Heart left ventricle (tissue), 16 donors: ENCODE measurements around the gene IFITM1. TPM values are rescaled to one million over a fixed set of nuclear protein-coding genes. Genes with fewer than 3 reads are reported as not detected.
"Not testable (repeated sequence)": the region's sequence is repeated elsewhere in the genome, so short reads cannot be mapped to it uniquely, and the experiment has no call there.

Source experiments
- ATAC-seq, 4 donors: fragments of 200-7000 bp; cut with Tn5 transposase; one replicate each; pipeline ENCODE4 v1.9.1; 2020 to 2022; ENCODE audit warnings: moderate library complexity in 4 of 4, mild to moderate bottlenecking in 3 of 4, moderate number of reproducible peaks in 1 of 4
- DNase-seq, 5 donors: peaks; one replicate each; pipeline ENCODE4 v3.0.0-alpha.2; 2020
- H3K27ac ChIP-seq, 12 donors: fragments of 200-600 bp; sonication (generic) in 4 of 12; one replicate each; pipeline versions ENCODE4 v1.5.0 to v1.8.0; 2016 to 2022; ENCODE audit warnings: mild to moderate bottlenecking in 2 of 12
- H3K27me3 ChIP-seq, 9 donors: fragments of 200-600 bp; sonication (generic) in 2 of 9; one replicate each; pipeline versions ENCODE4 v1.5.1 to v1.8.0; 2016 to 2022; ENCODE audit warnings: mild to moderate bottlenecking in 3 of 9
- H3K36me3 ChIP-seq, 9 donors: fragments of 200-600 bp; sonication (generic) in 2 of 9; one replicate each; pipeline versions ENCODE4 v1.5.0 to v1.8.0; 2018 to 2022; ENCODE audit warnings: mild to moderate bottlenecking in 2 of 9
- H3K4me1 ChIP-seq, 12 donors: fragments of 200-600 bp; sonication (generic) in 4 of 12; one replicate each; pipeline versions ENCODE4 v1.5.0 to v1.8.0; 2016 to 2022; ENCODE audit warnings: mild to moderate bottlenecking in 3 of 12
- H3K4me3 ChIP-seq, 12 donors: fragments of 200-600 bp; sonication (generic) in 4 of 12; one replicate each; pipeline versions ENCODE4 v1.5.0 to v1.8.0; 2017 to 2022; ENCODE audit warnings: mild to moderate bottlenecking in 9 of 12, moderate library complexity in 4 of 12
- H3K9me3 ChIP-seq, 12 donors: fragments of 200-600 bp; sonication (generic) in 4 of 12; one replicate each; pipeline versions ENCODE4 v1.5.0 to v1.8.0; 2016 to 2022; ENCODE audit warnings: mild to moderate bottlenecking in 1 of 12
- POLR2A ChIP-seq, 2 donors: fragments of 450-650 bp; IDR thresholded peaks; one replicate each; pipeline ENCODE4 v1.6.1; 2017; ENCODE audit warnings: antibody characterized with exemption in 2 of 2, mild to moderate bottlenecking in 2 of 2, moderate library complexity in 2 of 2
- WGBS, 4 donors: extraction: QIAGEN DNeasy Blood & Tissue Kit in 2 of 4; methylation state at CpG; one replicate each; pipeline versions ENCODE4 v1.1.5 to v1.1.7; 2013 to 2018; 5-methylcytosine and 5-hydroxymethylcytosine counted together
- intact Hi-C, 10 donors: fragments of 100-400 bp; cut with DNase I; formaldehyde crosslinking; loops; one replicate each; pipeline versions ENCODE4 v1.11.1 to v1.14.2; 2022
- polyA plus RNA-seq, 2 donors: library from polyadenylated mRNA; stranded (reverse); fragments of 200-250 nt; gene quantifications; one replicate each; pipeline ENCODE4 v1.2.3, GENCODE V29; 2013
- total RNA-seq, 9 donors: library from RNA; depleted of rRNA in 2 of 9; stranded (reverse); fragments of >200 nt in 2 of 9; fragmentation: NEBNext Ultra II Directional in 3 of 9; extraction: Animal tissue kit (Norgen Biotek cat#: 25700) in 3 of 9; gene quantifications; one replicate each; pipeline versions ENCODE4 v1.1.0 to v1.2.4, GENCODE V29; 2016 to 2023
- TF ChIP-seq, protein P1 (sequence below), 12 donors: fragments of 200-600 bp; sonication (generic) in 4 of 12; IDR thresholded peaks; one replicate each; pipeline versions ENCODE4 v1.5.0 to v1.8.0; 2018 to 2022; ENCODE audit warnings: antibody characterized with exemption in 12 of 12, mild to moderate bottlenecking in 5 of 12
- donor health status: ischemic (EF 13 %, LVEDD 7.1; RV severe dilation, severe dysfunction).
- donor health status: healthy with polysubstance abuse.
- donor health status: DM: no; HTN: yes; CAD: no.
- donor health status: DM: no; HTN: no; CAD: no.
- donor health status: ischemic (EF 25% LVEDD 6.9; RV normal size, moderate dysfunction).
- donor health status: ischemic (EF 25% LVEDD 5.7; RV mildly dilated, moderate dysfunction).
- donor health status: healthy.
- donor health status: DM: yes; HTN: yes; CAD: no.
- donor health status: ischemic (EF 35%, LVEDD 5.7; RV mildly dilated, moderate dysfunction).
- donor health status: nonischemic (EF 11% LVEDD 7.7; RV severe dilation, severe dysfunction).
- donor health status: DM: yes; HTN: yes; CAD: no.
- donor health status: PGD.
- donor health status: ischemic (EF 29% LVEDD 5.4; RV normal size, mild dysfunction).
- donor health status: nonischemic (EF 23%, LVEDD 6.1; RV moderate dilation, normal function).

Gene IFITM1
- total and polyA plus RNA-seq, 11 donors, result 61.3 to 278 (median 132) TPM

DNA sequence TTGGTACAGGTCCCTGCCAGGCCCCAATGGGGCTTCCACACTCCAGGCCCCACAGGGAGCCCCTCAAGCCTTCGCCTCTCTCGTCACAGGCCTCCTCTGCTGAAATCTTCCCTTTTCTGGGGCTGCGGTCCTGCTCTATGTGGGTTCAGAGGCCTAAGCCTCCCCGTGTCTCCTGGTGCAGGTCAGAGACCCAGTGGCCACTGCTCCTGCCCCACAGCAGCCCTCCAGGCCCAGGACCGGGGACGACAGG is 12.7 kb downstream of the IFITM1 start:
- DNase-seq, result no peak
- Histone ChIP-seq H3K9me3 (no peaks in the 10 kb centered on the region), H3K27me3 (no peaks in the 10 kb centered on the region), H3K27ac (peak overlapping the region; percentile 89 to 99 (median 94)), H3K36me3 (no peaks in the 10 kb centered on the region), H3K4me1 (peaks cover 3 to 76% (median 34%) of the 10 kb centered on the region in 12 donors), H3K4me3 (peak overlapping the region in 6 of 12 donors; percentile 5 to 30 (median 24))
- intact Hi-C loops, result loop anchor here in 2 of 10 donors (2.0 kb wide), 2 partner anchors 26 to 28 kb away; no protein-coding TSS in a partner anchor
- TF ChIP-seq POLR2A (IDR thresholded peaks at IDR 0.05), result no peak
- TF ChIP-seq, protein P1, sequence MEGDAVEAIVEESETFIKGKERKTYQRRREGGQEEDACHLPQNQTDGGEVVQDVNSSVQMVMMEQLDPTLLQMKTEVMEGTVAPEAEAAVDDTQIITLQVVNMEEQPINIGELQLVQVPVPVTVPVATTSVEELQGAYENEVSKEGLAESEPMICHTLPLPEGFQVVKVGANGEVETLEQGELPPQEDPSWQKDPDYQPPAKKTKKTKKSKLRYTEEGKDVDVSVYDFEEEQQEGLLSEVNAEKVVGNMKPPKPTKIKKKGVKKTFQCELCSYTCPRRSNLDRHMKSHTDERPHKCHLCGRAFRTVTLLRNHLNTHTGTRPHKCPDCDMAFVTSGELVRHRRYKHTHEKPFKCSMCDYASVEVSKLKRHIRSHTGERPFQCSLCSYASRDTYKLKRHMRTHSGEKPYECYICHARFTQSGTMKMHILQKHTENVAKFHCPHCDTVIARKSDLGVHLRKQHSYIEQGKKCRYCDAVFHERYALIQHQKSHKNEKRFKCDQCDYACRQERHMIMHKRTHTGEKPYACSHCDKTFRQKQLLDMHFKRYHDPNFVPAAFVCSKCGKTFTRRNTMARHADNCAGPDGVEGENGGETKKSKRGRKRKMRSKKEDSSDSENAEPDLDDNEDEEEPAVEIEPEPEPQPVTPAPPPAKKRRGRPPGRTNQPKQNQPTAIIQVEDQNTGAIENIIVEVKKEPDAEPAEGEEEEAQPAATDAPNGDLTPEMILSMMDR (IDR thresholded peaks at IDR 0.05), result no peak
- WGBS, 4 donors, result 56 to 72% (median 62%) methylated on average over 3 to 6 of the region's 6 CpGs
- no peak for ATAC-seq

DNA sequence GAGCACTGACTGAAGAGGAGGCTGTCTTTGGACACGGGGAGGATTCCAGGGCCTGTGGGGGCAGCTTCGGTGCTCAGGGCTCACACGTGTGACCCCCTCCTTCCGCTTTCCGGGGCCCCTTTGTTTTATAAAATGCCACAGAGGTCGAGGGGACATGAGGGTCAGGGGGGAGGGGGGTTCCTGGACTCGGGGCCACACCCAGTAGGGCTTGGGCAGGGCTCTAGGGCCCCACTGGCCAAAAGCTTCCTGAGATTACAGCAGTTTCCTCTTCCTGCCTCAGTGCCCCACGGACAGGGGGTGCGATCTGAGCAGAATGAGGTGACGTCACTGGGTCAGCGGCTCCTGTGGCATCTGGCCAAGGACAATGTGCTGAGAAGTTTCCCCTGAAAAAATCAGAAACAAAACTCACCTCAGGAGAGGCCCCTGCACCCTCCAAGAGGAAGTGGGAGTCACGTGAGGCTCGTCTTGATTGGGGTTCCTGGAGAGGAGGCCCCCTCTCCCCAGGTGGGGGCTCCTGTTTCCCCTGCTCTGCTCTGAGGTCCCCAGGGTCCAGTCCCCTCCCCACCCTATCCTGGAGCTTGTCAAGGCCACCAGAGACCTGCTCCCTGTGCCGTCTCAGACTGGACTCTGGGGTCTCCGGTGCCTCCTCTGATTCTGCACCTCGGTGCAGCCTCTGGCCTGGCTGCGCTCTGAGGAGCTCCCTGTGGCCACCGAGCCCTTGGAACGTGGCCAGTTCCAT is 13.2 kb downstream of the IFITM1 start:
- H3K36me3 ChIP-seq, result no peaks in the 10 kb centered on the region
- intact Hi-C loops, result loop anchor here in 2 of 10 donors (2.0 kb wide), 2 partner anchors 26 to 28 kb away; no protein-coding TSS in a partner anchor
- peak overlapping the region; percentile 89 to 99 (median 94) for H3K27ac ChIP-seq
- ATAC-seq, result peak; percentile 84 to 95 (median 90)
- TF ChIP-seq POLR2A (IDR thresholded peaks at IDR 0.05), result peak in 1 of 2 donors; percentile 33
- TF ChIP-seq, protein P1 (IDR thresholded peaks at IDR 0.05), result peak in 1 of 12 donors; percentile 4
- peak; percentile 89 to 92 (median 90) for DNase-seq
- no peaks in the 10 kb centered on the region for H3K9me3 ChIP-seq
- WGBS, 4 donors, result 22 to 36% (median 29%) methylated on average over 7 to 19 of the region's 19 CpGs
- peak overlapping the region in 9 of 12 donors; percentile 4 to 31 (median 27) for H3K4me3 ChIP-seq
- H3K27me3 ChIP-seq, result no peaks in the 10 kb centered on the region
- peaks cover 3 to 76% (median 34%) of the 10 kb centered on the region in 12 donors for H3K4me1 ChIP-seq

DNA sequence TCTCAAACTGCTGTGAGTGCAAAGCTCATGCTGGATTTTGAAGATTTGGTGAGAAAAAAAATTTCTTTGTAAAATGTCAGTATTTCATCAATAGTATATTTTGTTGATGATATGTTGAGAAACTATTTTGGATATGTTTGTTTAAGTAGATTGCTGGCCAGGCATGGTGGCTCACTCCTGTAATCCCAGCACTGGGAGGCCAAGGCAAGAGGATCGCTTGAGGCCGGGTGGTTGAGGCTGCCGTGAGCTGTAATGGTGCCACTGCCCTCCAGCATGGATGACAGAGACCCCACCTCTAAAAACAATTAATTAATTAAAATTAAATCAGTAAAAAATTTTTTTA is 13.7 kb downstream of the IFITM1 start:
- no peaks in the 10 kb centered on the region for H3K9me3 ChIP-seq
- intact Hi-C loops, result loop anchor here in 2 of 10 donors (2.0 kb wide), 2 partner anchors 25 to 27 kb away; no protein-coding TSS in a partner anchor
- peak overlapping the region; percentile 89 to 99 (median 94) for H3K27ac ChIP-seq
- peak overlapping the region in 6 of 12 donors; percentile 4 to 31 (median 28) for H3K4me3 ChIP-seq
- peaks cover 3 to 76% (median 34%) of the 10 kb centered on the region in 12 donors for H3K4me1 ChIP-seq
- WGBS, 4 donors, result 94 to 99% (median 97%) methylated on average over 3 of the region's 3 CpGs
- ATAC-seq (no peak), DNase-seq (no peak)
- TF ChIP-seq POLR2A (IDR thresholded peaks at IDR 0.05), result no peak
- TF ChIP-seq, protein P1 (IDR thresholded peaks at IDR 0.05), result no peak
- no peaks in the 10 kb centered on the region for H3K36me3 ChIP-seq
- H3K27me3 ChIP-seq, result no peaks in the 10 kb centered on the region

DNA sequence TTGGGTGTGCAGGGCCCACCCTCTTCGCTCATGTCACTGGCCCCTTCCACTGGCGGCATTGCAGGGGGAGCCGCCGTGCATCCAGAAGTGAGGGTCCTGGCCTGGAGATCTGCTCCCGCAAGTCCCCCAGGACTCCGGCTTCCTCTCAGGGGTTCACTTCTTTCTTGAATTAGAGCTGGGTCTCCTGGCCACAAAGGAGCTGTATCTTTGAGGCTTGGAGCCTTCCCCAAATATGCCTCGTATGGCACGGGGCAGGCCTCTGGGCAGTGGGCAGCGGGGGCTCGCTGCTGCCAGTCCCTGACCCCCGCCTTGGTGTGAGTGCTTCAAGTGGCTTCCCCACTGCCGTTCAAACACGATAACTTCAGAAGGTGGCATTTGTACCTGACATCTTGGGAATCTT is 14.2 kb downstream of the IFITM1 start:
- WGBS, 4 donors, result 95 to 98% (median 96%) methylated on average over 13 of the region's 13 CpGs
- intact Hi-C loops, result no loop called here

DNA sequence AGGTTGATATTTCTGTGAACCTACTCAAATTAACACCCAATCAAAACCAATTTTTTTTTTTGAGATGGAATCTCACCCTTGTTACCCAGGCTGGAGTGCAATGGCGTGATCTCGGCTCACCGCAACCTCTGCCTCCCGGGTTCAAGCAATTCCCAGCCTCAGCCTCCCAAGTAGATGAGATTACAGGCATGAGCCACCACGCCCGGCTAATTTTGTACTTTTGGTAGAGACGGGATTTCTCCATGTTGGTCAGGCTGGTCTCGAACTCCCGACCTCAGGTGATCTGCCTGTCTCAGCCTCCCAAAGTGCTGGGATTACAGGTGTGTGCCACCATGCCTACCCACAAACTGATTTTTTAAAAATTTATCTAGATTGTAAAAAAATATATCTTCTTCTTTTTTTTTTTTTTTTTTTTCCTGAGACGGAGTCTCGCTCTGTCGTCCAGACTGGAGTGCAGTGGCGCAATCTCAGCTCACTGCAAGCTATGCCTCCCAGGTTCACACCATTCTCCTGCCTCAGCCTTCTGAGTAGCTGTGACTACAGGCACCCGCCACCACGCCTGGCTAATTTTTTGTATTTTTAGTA is 14.8 kb downstream of the IFITM1 start:
- Histone ChIP-seq H3K27ac (peak overlapping the region in 2 of 12 donors; percentile 13 to 92), H3K4me1 (peaks cover 3 to 69% (median 34%) of the 10 kb centered on the region in 12 donors)
- DNase-seq, result peak in 1 of 5 donors; percentile 7
- 92 to 97% (median 94%) methylated on average over 15 of the region's 15 CpGs for WGBS, 4 donors
- H3K4me3 ChIP-seq, ATAC-seq, H3K9me3 ChIP-seq, intact Hi-C loops, H3K36me3 ChIP-seq, H3K27me3 ChIP-seq: not testable (repeated sequence)

More for the DNA sequence above, 14.2 kb downstream of the IFITM1 start:
- Histone ChIP-seq H3K27ac (peak overlapping the region; percentile 15 to 98 (median 94)), H3K4me1 (peaks cover 3 to 75% (median 34%) of the 10 kb centered on the region in 12 donors), H3K36me3 (no peaks in the 10 kb centered on the region), H3K27me3 (no peaks in the 10 kb centered on the region), H3K9me3 (no peaks in the 10 kb centered on the region), H3K4me3 (no peak overlapping the region)
- DNase-seq, result peak in 1 of 5 donors; percentile 33
- ATAC-seq, result no peak
- TF ChIP-seq, protein P1 (IDR thresholded peaks at IDR 0.05), result no peak
- TF ChIP-seq POLR2A (IDR thresholded peaks at IDR 0.05), result no peak
